HepG2 (cell line): Measurements from ENCODE around the gene GJA10. TPM values are rescaled to one million over a fixed set of nuclear protein-coding genes. Genes with fewer than 3 reads are reported as not detected.

ENCODE experiments used
- ATAC-seq: fragments of 200-7000 bp; cut with Tn5 transposase; 3 replicates; pipeline ENCODE4 v1.9.1; 2020; ENCODE audit warnings: mild to moderate bottlenecking, moderate library complexity
- BruUV-seq: library from RNA; stranded (reverse); fragments of 400-500 nt; replicated peaks from 2 replicates; lab custom pipeline; 2021; lab: Mats Ljungman, UMichigan
- CTCF ChIA-PET: fragments of 300-600 bp; formaldehyde crosslinking; extraction: SDS; loops from one replicate; lab custom pipeline; 2021; ENCODE audit warnings: low total read pairs, inconsistent platforms, low intra/inter-chr PET ratio; lab: Yijun Ruan, JAX
- POLR2A ChIA-PET: fragments of 350-600 bp; sonication (Branson Sonifier 250); formaldehyde crosslinking; loops from one replicate; lab custom pipeline; 2020; ENCODE audit warnings: antibody characterized with exemption, inconsistent platforms; lab: Yijun Ruan, JAX
- DNase-seq: peaks from one replicate; pipeline ENCODE4 v3.0.0-alpha.2; 2015; ENCODE audit warnings: low spot score
- FAIRE-seq: peaks from 3 replicates; lab custom pipeline; 2011; peaks lifted over from hg19 to GRCh38; lab: Jason Lieb, UNC
- H2AFZ ChIP-seq: one replicate; pipeline ENCODE4 v1.6.1; 2011; ENCODE audit warnings: low read length, inconsistent platforms
- H3K27ac ChIP-seq: fragments of 300-600 bp; 3 replicates; pipeline ENCODE4 v1.8.0; 2011; ENCODE audit warnings: mixed run types, mild to moderate bottlenecking, mixed read lengths, low read length, inconsistent platforms; ENCODE audit not compliant: insufficient read depth; ENCODE audit errors: extremely low read length
- H3K27me3 ChIP-seq, 2 experiments: fragments of 200-600 bp in 1 of 2; 2 replicates in 1 of 2; 3 replicates in 1 of 2; pipeline versions ENCODE4 v1.6.0 to v1.8.0; 2011; ENCODE audit warnings: low read length in 2 of 2, mild to moderate bottlenecking in 2 of 2, moderate library complexity in 2 of 2, inconsistent platforms in 1 of 2; ENCODE audit not compliant: insufficient read depth in 2 of 2, control insufficient read depth in 1 of 2
- H3K36me3 ChIP-seq, 2 experiments: fragments of 200-600 bp in 1 of 2; replicated peaks in 1 of 2; 2 replicates in 1 of 2; 3 replicates in 1 of 2; pipeline versions ENCODE4 v1.5.1 to v1.8.0; 2011; ENCODE audit warnings: low read length in 2 of 2, inconsistent platforms in 1 of 2; ENCODE audit not compliant: insufficient read depth in 2 of 2, control insufficient read depth in 1 of 2
- H3K4me1 ChIP-seq: 2 replicates; pipeline ENCODE4 v1.5.1; 2012; ENCODE audit warnings: low read length, inconsistent platforms; ENCODE audit not compliant: insufficient read depth
- H3K4me2 ChIP-seq: 2 replicates; pipeline ENCODE4 v1.6.0; 2011; ENCODE audit warnings: low read depth, low read length, inconsistent platforms
- H3K4me3 ChIP-seq, 3 experiments: fragments of 200-600 bp in 1 of 3; sonication (generic), shearing (Covaris generic) in 1 of 3; replicated peaks in 1 of 3; 2 replicates each; pipeline ENCODE4 v1.5.1; 2011 to 2016; ENCODE audit warnings: low read length in 3 of 3, inconsistent platforms in 2 of 3, low read depth in 2 of 3, mild to moderate bottlenecking in 2 of 3, control low read depth in 1 of 3, mixed read lengths in 1 of 3; ENCODE audit not compliant: insufficient read depth in 1 of 3
- H3K79me2 ChIP-seq: one replicate; pipeline ENCODE4 v1.6.1; 2011; ENCODE audit warnings: low read length, inconsistent platforms; ENCODE audit not compliant: insufficient read depth
- H3K9ac ChIP-seq: 2 replicates; pipeline ENCODE4 v1.6.0; 2011; ENCODE audit warnings: mild to moderate bottlenecking, low read depth, low read length, inconsistent platforms; ENCODE audit not compliant: insufficient read depth
- H3K9me3 ChIP-seq: 2 replicates; pipeline ENCODE4 v1.5.1; 2012; ENCODE audit warnings: mild to moderate bottlenecking, low read length
- H4K20me1 ChIP-seq: 2 replicates; pipeline ENCODE4 v1.6.0; 2011; ENCODE audit warnings: inconsistent platforms, mild to moderate bottlenecking, low read length, moderate library complexity; ENCODE audit not compliant: insufficient read depth
- BRD4 ChIP-seq: sonication (generic); formaldehyde crosslinking; IDR thresholded peaks from 2 replicates; pipeline ENCODE4 v1.4.0; 2020; ENCODE audit warnings: missing genetic modification reagents
- FOSL2 ChIP-seq: sonication (generic); formaldehyde crosslinking; IDR thresholded peaks from 2 replicates; pipeline ENCODE4 v1.4.0; 2020; ENCODE audit warnings: missing genetic modification reagents
- MEIS1 ChIP-seq: sonication (generic); formaldehyde crosslinking; IDR thresholded peaks from 2 replicates; pipeline ENCODE4 v1.9.0; 2021; ENCODE audit warnings: mild to moderate bottlenecking, missing genetic modification reagents, moderate library complexity, borderline replicate concordance
- NAIF1 ChIP-seq: sonication (generic); formaldehyde crosslinking; IDR thresholded peaks from 2 replicates; pipeline ENCODE4 v1.5.0; 2020; ENCODE audit warnings: mild to moderate bottlenecking, missing genetic modification reagents, borderline replicate concordance
- RFXAP ChIP-seq: sonication (generic); formaldehyde crosslinking; IDR thresholded peaks from 2 replicates; pipeline ENCODE4 v1.4.0; 2020; ENCODE audit warnings: missing genetic modification reagents, borderline replicate concordance
- TCF7L2 ChIP-seq: IDR thresholded peaks from 2 replicates; pipeline ENCODE4 v1.6.1; 2011; ENCODE audit warnings: mild to moderate bottlenecking, low read depth, low read length, moderate library complexity
- ZKSCAN5 ChIP-seq: sonication (generic); formaldehyde crosslinking; IDR thresholded peaks from 2 replicates; pipeline ENCODE4 v1.5.1; 2020; ENCODE audit warnings: mild to moderate bottlenecking, missing genetic modification reagents
- ZNF136 ChIP-seq: sonication (generic); formaldehyde crosslinking; IDR thresholded peaks from 2 replicates; pipeline ENCODE4 v1.8.1; 2022; ENCODE audit warnings: low read depth, mild to moderate bottlenecking, moderate library complexity, missing genetic modification reagents
- ZNF225 ChIP-seq: sonication (generic); formaldehyde crosslinking; IDR thresholded peaks from 2 replicates; pipeline ENCODE4 v1.4.0; 2020; ENCODE audit warnings: mild to moderate bottlenecking, missing genetic modification reagents
- ZNF282 ChIP-seq: fragments of 450-650 bp; IDR thresholded peaks from 2 replicates; pipeline ENCODE4 v1.6.1; 2018; ENCODE audit not compliant: partially characterized antibody
- ZNF878 ChIP-seq: sonication (generic); formaldehyde crosslinking; IDR thresholded peaks from 2 replicates; pipeline ENCODE4 v1.8.1; 2023; ENCODE audit warnings: mild to moderate bottlenecking, missing genetic modification reagents, moderate library complexity
- WGBS: methylation state at CpG from one replicate; pipeline ENCODE4 v1.1.6; 2017; ENCODE audit warnings: low lambda C conversion rate; 5-methylcytosine and 5-hydroxymethylcytosine counted together
- in situ Hi-C: cut with HindIII; loops from 2 replicates; pipeline ENCODE4 v1.10.0; 2017; ENCODE audit warnings: low pct_unique_long_range_greater_than_20kb; ENCODE audit not compliant: extremely low pct_ligation_motif_present
- intact Hi-C: fragments of 100-400 bp; cut with micrococcal nuclease; formaldehyde crosslinking; loops from one replicate; pipeline ENCODE4 v1.10.0; 2022; ENCODE audit not compliant: unreplicated experiment
- polyA plus RNA-seq, 8 experiments: library from polyadenylated mRNA; depleted of rRNA in 3 of 8; stranded (reverse) in 7 of 8; unstranded in 1 of 8; fragments of >200 nt; fragmentation: Illumina TruSeq in 4 of 8; extraction: Trizol in 4 of 8; gene quantifications; 2 replicates each; pipeline versions ENCODE4 v1.2.1 to v1.2.3, GENCODE V29; 2011 to 2016; ENCODE audit warnings: low read depth in 4 of 8, missing spikeins in 1 of 8, mixed read lengths in 1 of 8; ENCODE audit not compliant: insufficient read depth in 1 of 8
- total RNA-seq, 5 experiments: library from RNA; depleted of rRNA; stranded (reverse); fragments of >200 nt; fragmentation: Illumina TruSeq; extraction: Trizol; gene quantifications; 2 replicates each; pipeline ENCODE4 v1.2.3, GENCODE V29; 2016; ENCODE audit warnings: low read depth in 1 of 5
- TF ChIP-seq, protein P1 (sequence below): sonication (generic); formaldehyde crosslinking; IDR thresholded peaks from 2 replicates; pipeline ENCODE4 v1.9.0; 2021; ENCODE audit warnings: missing genetic modification reagents, mild to moderate bottlenecking, borderline replicate concordance
- TF ChIP-seq, protein P2 (sequence below): sonication (generic); formaldehyde crosslinking; IDR thresholded peaks from 2 replicates; pipeline ENCODE4 v1.5.1; 2020; ENCODE audit warnings: mild to moderate bottlenecking, missing genetic modification reagents, moderate library complexity
- TF ChIP-seq, protein P3 (sequence below): IDR thresholded peaks from 2 replicates; pipeline ENCODE4 v1.6.1; 2016; ENCODE audit warnings: mild to moderate bottlenecking, missing biosample characterization, missing genetic modification reagents

Gene GJA10
- total and polyA plus RNA-seq, 2 of the 13 experiments (the other 11 are each of a cell fraction or from before 2014, with no cell fraction given) = not detected

DNA sequence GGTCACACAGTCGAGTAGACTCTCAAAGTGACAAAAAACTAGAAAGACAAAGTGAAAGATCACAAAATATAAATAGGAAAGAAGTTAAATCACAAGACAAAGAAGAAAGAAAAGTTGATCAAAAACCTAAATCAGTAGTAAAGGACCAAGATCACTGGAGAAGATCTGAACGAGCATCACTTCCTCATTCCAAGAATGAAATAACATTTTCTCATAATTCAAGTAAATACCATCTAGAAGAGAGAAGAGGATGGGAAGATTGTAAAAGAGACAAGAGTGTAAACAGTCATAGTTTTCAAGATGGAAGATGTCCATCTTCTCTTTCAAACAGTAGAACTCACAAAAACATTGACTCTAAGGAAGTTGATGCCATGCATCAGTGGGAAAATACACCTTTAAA is 31.6 kb upstream of the GJA10 start:
- H3K36me3 ChIP-seq = peaks cover 15 to 43% of the 10 kb centered on the region in 2 experiments
- no peak for FAIRE-seq
- intact Hi-C loops = no loop called here

More for the DNA sequence above, 31.6 kb upstream of the GJA10 start:
- no peaks in the 10 kb centered on the region for H3K4me1 ChIP-seq
- H3K9ac ChIP-seq = no peak overlapping the region
- POLR2A ChIA-PET = no interaction called here
- H3K27ac ChIP-seq = no peak overlapping the region
- H3K4me3 ChIP-seq = no peak overlapping the region
- DNase-seq (no peak), ATAC-seq (no peak)
- H3K4me2 ChIP-seq = no peak overlapping the region
- BruUV-seq = TSS peak; percentile 45
- 96% methylated on average over 2 of the region's 2 CpGs for WGBS
- in situ Hi-C loops = no loop called here
- H3K9me3 ChIP-seq = no peaks in the 10 kb centered on the region
- no peak overlapping the region for H2AFZ ChIP-seq
- H3K27me3 ChIP-seq = no peaks in the 10 kb centered on the region
- CTCF ChIA-PET = no interaction called here
- H3K79me2 ChIP-seq = no peaks in the 10 kb centered on the region
- TF ChIP-seq, protein P1, sequence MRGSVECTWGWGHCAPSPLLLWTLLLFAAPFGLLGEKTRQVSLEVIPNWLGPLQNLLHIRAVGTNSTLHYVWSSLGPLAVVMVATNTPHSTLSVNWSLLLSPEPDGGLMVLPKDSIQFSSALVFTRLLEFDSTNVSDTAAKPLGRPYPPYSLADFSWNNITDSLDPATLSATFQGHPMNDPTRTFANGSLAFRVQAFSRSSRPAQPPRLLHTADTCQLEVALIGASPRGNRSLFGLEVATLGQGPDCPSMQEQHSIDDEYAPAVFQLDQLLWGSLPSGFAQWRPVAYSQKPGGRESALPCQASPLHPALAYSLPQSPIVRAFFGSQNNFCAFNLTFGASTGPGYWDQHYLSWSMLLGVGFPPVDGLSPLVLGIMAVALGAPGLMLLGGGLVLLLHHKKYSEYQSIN = no peak
- no peak for TF ChIP-seq TCF7L2
- TF ChIP-seq, protein P2, sequence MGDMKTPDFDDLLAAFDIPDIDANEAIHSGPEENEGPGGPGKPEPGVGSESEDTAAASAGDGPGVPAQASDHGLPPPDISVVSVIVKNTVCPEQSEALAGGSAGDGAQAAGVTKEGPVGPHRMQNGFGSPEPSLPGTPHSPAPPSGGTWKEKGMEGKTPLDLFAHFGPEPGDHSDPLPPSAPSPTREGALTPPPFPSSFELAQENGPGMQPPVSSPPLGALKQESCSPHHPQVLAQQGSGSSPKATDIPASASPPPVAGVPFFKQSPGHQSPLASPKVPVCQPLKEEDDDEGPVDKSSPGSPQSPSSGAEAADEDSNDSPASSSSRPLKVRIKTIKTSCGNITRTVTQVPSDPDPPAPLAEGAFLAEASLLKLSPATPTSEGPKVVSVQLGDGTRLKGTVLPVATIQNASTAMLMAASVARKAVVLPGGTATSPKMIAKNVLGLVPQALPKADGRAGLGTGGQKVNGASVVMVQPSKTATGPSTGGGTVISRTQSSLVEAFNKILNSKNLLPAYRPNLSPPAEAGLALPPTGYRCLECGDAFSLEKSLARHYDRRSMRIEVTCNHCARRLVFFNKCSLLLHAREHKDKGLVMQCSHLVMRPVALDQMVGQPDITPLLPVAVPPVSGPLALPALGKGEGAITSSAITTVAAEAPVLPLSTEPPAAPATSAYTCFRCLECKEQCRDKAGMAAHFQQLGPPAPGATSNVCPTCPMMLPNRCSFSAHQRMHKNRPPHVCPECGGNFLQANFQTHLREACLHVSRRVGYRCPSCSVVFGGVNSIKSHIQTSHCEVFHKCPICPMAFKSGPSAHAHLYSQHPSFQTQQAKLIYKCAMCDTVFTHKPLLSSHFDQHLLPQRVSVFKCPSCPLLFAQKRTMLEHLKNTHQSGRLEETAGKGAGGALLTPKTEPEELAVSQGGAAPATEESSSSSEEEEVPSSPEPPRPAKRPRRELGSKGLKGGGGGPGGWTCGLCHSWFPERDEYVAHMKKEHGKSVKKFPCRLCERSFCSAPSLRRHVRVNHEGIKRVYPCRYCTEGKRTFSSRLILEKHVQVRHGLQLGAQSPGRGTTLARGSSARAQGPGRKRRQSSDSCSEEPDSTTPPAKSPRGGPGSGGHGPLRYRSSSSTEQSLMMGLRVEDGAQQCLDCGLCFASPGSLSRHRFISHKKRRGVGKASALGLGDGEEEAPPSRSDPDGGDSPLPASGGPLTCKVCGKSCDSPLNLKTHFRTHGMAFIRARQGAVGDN = no peak
- TF ChIP-seq MEIS1 (CRISPR knock-in tag) = no peak
- no peak for TF ChIP-seq ZNF282
- no peak for TF ChIP-seq ZKSCAN5 (CRISPR knock-in tag)
- no peak for TF ChIP-seq ZNF225 (CRISPR knock-in tag)
- no peak for TF ChIP-seq FOSL2 (CRISPR knock-in tag)
- TF ChIP-seq, protein P3, sequence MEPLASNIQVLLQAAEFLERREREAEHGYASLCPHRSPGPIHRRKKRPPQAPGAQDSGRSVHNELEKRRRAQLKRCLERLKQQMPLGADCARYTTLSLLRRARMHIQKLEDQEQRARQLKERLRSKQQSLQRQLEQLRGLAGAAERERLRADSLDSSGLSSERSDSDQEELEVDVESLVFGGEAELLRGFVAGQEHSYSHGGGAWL (CRISPR knock-in tag) = no peak
- TF ChIP-seq RFXAP (CRISPR knock-in tag) = no peak
- no peak for TF ChIP-seq NAIF1
- TF ChIP-seq ZNF136 (CRISPR knock-in tag) = no peak
- TF ChIP-seq BRD4 = no peak
- no peak for TF ChIP-seq ZNF878 (CRISPR knock-in tag)
- TF ChIP-seq, all 625 proteins: peak for 0
- H4K20me1 ChIP-seq = no peaks in the 10 kb centered on the region
